HG02870 (cell line): ENCODE measurements around the gene CCNE1.

Source experiments
- ATAC-seq: cut with Tn5 transposase; IDR thresholded peaks from one replicate; pipeline ENCODE4 v1.9.1; 2021; ENCODE audit warnings: mild to moderate bottlenecking, moderate library complexity; ENCODE audit not compliant: unreplicated experiment

The CCNE1 gene

GRCh38 chr19:29872224-29872731 is 60.5 kb downstream of the CCNE1 start:
- no peak for ATAC-seq

- peak; percentile 62 for ATAC-seq
Measured at GRCh38 chr19:29873024-29873800, 61.4 kb downstream of the CCNE1 start.
